ENCODE measurements around the gene FHIT. TPM values are rescaled to one million over a fixed set of nuclear protein-coding genes. Genes with fewer than 3 reads are reported as not detected.

Gene FHIT
- total RNA-seq, 1 donor from 2014 or later, result 26.0 TPM

- no peak for DNase-seq (ENCODE audit: low spot score)
Observed at GRCh38 chr3:59800481-59800880, 1450.8 kb downstream of the FHIT start.

- no peak for DNase-seq (ENCODE audit: low spot score)
Observed at GRCh38 chr3:59798372-59799086, 1452.7 kb downstream of the FHIT start.

- no peak for DNase-seq (ENCODE audit: low spot score)
Observed at GRCh38 chr3:59797533-59797932, 1453.7 kb downstream of the FHIT start.

- no peak for DNase-seq (ENCODE audit: low spot score)
Observed at GRCh38 chr3:59796456-59796855, 1454.8 kb downstream of the FHIT start.

GRCh38 chr3:59795756-59796155 lies 1455.5 kb downstream of the FHIT start:
- DNase-seq (ENCODE audit: low spot score), result no peak

- DNase-seq (ENCODE audit: low spot score), result no peak
Observed at GRCh38 chr3:59793976-59794375, 1457.3 kb downstream of the FHIT start.

GRCh38 chr3:59791774-59792308 lies 1459.4 kb downstream of the FHIT start:
- no peak for DNase-seq (ENCODE audit: low spot score)

- DNase-seq (ENCODE audit: low spot score), result no peak
Observed at GRCh38 chr3:59790241-59790640, 1461.0 kb downstream of the FHIT start.

GRCh38 chr3:59788801-59789200 lies 1462.5 kb downstream of the FHIT start:
- no peak for DNase-seq (ENCODE audit: low spot score)

- no peak for DNase-seq (ENCODE audit: low spot score)
Observed at GRCh38 chr3:59788133-59788532, 1463.1 kb downstream of the FHIT start.

- DNase-seq (ENCODE audit: low spot score), result no peak
Observed at GRCh38 chr3:59786374-59786773, 1464.9 kb downstream of the FHIT start.

GRCh38 chr3:59784164-59784563 lies 1467.1 kb downstream of the FHIT start:
- no peak for DNase-seq (ENCODE audit: low spot score)

- DNase-seq (ENCODE audit: low spot score), result no peak
Observed at GRCh38 chr3:59783468-59783988, 1467.7 kb downstream of the FHIT start.

- no peak for DNase-seq (ENCODE audit: low spot score)
Observed at GRCh38 chr3:59782664-59783063, 1468.6 kb downstream of the FHIT start.

GRCh38 chr3:59780209-59780608 lies 1471.0 kb downstream of the FHIT start:
- no peak for DNase-seq (ENCODE audit: low spot score)

GRCh38 chr3:59779260-59779659 lies 1472.0 kb downstream of the FHIT start:
- no peak for DNase-seq (ENCODE audit: low spot score)

GRCh38 chr3:59777667-59778077 lies 1473.6 kb downstream of the FHIT start:
- DNase-seq (ENCODE audit: low spot score), result no peak

- DNase-seq (ENCODE audit: low spot score), result no peak
Observed at GRCh38 chr3:59777066-59777465, 1474.2 kb downstream of the FHIT start.

- no peak for DNase-seq (ENCODE audit: low spot score)
Observed at GRCh38 chr3:59775761-59776325, 1475.4 kb downstream of the FHIT start.

GRCh38 chr3:59775106-59775505 lies 1476.1 kb downstream of the FHIT start:
- DNase-seq (ENCODE audit: low spot score), result no peak

GRCh38 chr3:59774634-59775033 lies 1476.6 kb downstream of the FHIT start:
- DNase-seq (ENCODE audit: low spot score), result no peak

- DNase-seq (ENCODE audit: low spot score), result no peak
Observed at GRCh38 chr3:59774000-59774399, 1477.3 kb downstream of the FHIT start.

Data from ureter (tissue), 1 donor.